Activated T-helper 1 cell treated with anti-CD3 and anti-CD28 coated beads, Interleukin-12 subunit alpha, Interleukin-12 subunit beta, Interleukin-2, Interleukin-4 antibody, amounts not matched to agents 30 ng/mL and 10 ng/mL and 1 ng/mL, durations not matched to agents 14 hours and 24 hours and 36 hours (primary cell): ENCODE data around the gene PDE1C. TPM values are rescaled to one million over a fixed set of nuclear protein-coding genes. Genes with fewer than 3 reads are reported as not detected.
"Not testable (repeated sequence)": the region's sequence is repeated elsewhere in the genome, so short reads cannot be mapped to it uniquely, and the experiment has no call there.

ENCODE experiments used
- DNase-seq: peaks from one replicate; pipeline ENCODE4 v3.0.0; 2021; ENCODE audit warnings: low spot score
- H3K27ac Mint-ChIP-seq: one replicate; pipeline ENCODE4 v1.8.0; 2021; ENCODE audit warnings: mild to moderate bottlenecking, mixed read lengths
- H3K27me3 Mint-ChIP-seq: one replicate; pipeline ENCODE4 v1.8.0; 2022; ENCODE audit warnings: mild to moderate bottlenecking, moderate library complexity, mixed read lengths; ENCODE audit not compliant: insufficient read depth
- H3K36me3 Mint-ChIP-seq: one replicate; pipeline ENCODE4 v1.8.0; 2021; ENCODE audit warnings: low read depth, mixed read lengths
- H3K4me1 Mint-ChIP-seq: one replicate; pipeline ENCODE4 v1.8.0; 2021; ENCODE audit warnings: low read depth, mixed read lengths
- H3K4me3 Mint-ChIP-seq: one replicate; pipeline ENCODE4 v1.8.0; 2021; ENCODE audit warnings: mild to moderate bottlenecking, moderate library complexity, mixed read lengths
- H3K9me3 Mint-ChIP-seq: one replicate; pipeline ENCODE4 v1.8.0; 2021; ENCODE audit warnings: mixed read lengths
- intact Hi-C: fragments of 100-400 bp; cut with micrococcal nuclease; formaldehyde crosslinking; loops from one replicate; pipeline ENCODE4 v1.15.1; 2024
- total RNA-seq: library from RNA; stranded (reverse); gene quantifications from 2 replicates; pipeline ENCODE4 v1.2.3, GENCODE V29; 2022

The PDE1C gene
- total RNA-seq, 1 donor from 2014 or later, result not detected

- Mint-ChIP-seq H3K4me1 (no peaks in the 10 kb centered on the region), H3K9me3 (no peaks in the 10 kb centered on the region), H3K4me3 (no peak overlapping the region), H3K27ac (no peak overlapping the region), H3K36me3 (no peaks in the 10 kb centered on the region), H3K27me3 (no peaks in the 10 kb centered on the region)
- intact Hi-C loops, result no loop called here
- DNase-seq, result no peak
These were observed 220.1 kb downstream of the PDE1C start for GRCh38 chr7:31850066-31850465.

- peaks cover 3% of the 10 kb centered on the region for H3K9me3 Mint-ChIP-seq
- H3K27me3 Mint-ChIP-seq, result no peaks in the 10 kb centered on the region
- no peaks in the 10 kb centered on the region for H3K4me1 Mint-ChIP-seq
- no peak overlapping the region for H3K4me3 Mint-ChIP-seq
- no peak for DNase-seq
- H3K36me3 Mint-ChIP-seq, result no peaks in the 10 kb centered on the region
- H3K27ac Mint-ChIP-seq, result no peak overlapping the region
- intact Hi-C loops, result no loop called here
These were observed 234.7 kb downstream of the PDE1C start for GRCh38 chr7:31835471-31835870.

GRCh38 chr7:31833625-31834024 lies 236.6 kb downstream of the PDE1C start:
- H3K27me3 Mint-ChIP-seq, intact Hi-C loops, H3K27ac Mint-ChIP-seq, H3K9me3 Mint-ChIP-seq, DNase-seq, H3K36me3 Mint-ChIP-seq, H3K4me3 Mint-ChIP-seq, H3K4me1 Mint-ChIP-seq: not testable (repeated sequence)

GRCh38 chr7:31828520-31828919 lies 241.7 kb downstream of the PDE1C start:
- H3K4me3 Mint-ChIP-seq, result no peak overlapping the region
- intact Hi-C loops, result no loop called here
- H3K27ac Mint-ChIP-seq, result no peak overlapping the region
- no peaks in the 10 kb centered on the region for H3K4me1 Mint-ChIP-seq
- no peaks in the 10 kb centered on the region for H3K27me3 Mint-ChIP-seq
- H3K36me3 Mint-ChIP-seq, result no peaks in the 10 kb centered on the region
- no peak for DNase-seq
- H3K9me3 Mint-ChIP-seq, result no peaks in the 10 kb centered on the region

GRCh38 chr7:31825576-31825975 lies 244.6 kb downstream of the PDE1C start:
- no peak overlapping the region for H3K4me3 Mint-ChIP-seq
- H3K27me3 Mint-ChIP-seq, result no peaks in the 10 kb centered on the region
- H3K4me1 Mint-ChIP-seq, result no peaks in the 10 kb centered on the region
- H3K9me3 Mint-ChIP-seq, result no peaks in the 10 kb centered on the region
- DNase-seq, result no peak
- H3K36me3 Mint-ChIP-seq, result no peaks in the 10 kb centered on the region
- intact Hi-C loops, result no loop called here
- H3K27ac Mint-ChIP-seq, result no peak overlapping the region

- Mint-ChIP-seq H3K27me3 (no peaks in the 10 kb centered on the region), H3K9me3 (no peaks in the 10 kb centered on the region), H3K4me3 (no peak overlapping the region), H3K36me3 (no peaks in the 10 kb centered on the region), H3K27ac (no peak overlapping the region), H3K4me1 (no peaks in the 10 kb centered on the region)
- DNase-seq, result no peak
- intact Hi-C loops, result no loop called here
These were observed 251.2 kb downstream of the PDE1C start for GRCh38 chr7:31819031-31819430.

- no peak for DNase-seq
- Mint-ChIP-seq H3K4me3 (no peak overlapping the region), H3K9me3 (no peaks in the 10 kb centered on the region), H3K4me1 (no peaks in the 10 kb centered on the region), H3K36me3 (no peaks in the 10 kb centered on the region), H3K27ac (no peak overlapping the region), H3K27me3 (no peaks in the 10 kb centered on the region)
- intact Hi-C loops, result no loop called here
These were observed 253.4 kb downstream of the PDE1C start for GRCh38 chr7:31816810-31817209.

GRCh38 chr7:31815796-31816195 lies 254.4 kb downstream of the PDE1C start:
- H3K9me3 Mint-ChIP-seq, result no peaks in the 10 kb centered on the region
- no peaks in the 10 kb centered on the region for H3K36me3 Mint-ChIP-seq
- no peak for DNase-seq
- intact Hi-C loops, result no loop called here
- H3K4me3 Mint-ChIP-seq, result no peak overlapping the region
- H3K27me3 Mint-ChIP-seq, result no peaks in the 10 kb centered on the region
- no peak overlapping the region for H3K27ac Mint-ChIP-seq
- H3K4me1 Mint-ChIP-seq, result no peaks in the 10 kb centered on the region

- Mint-ChIP-seq H3K27ac (no peak overlapping the region), H3K36me3 (no peaks in the 10 kb centered on the region), H3K9me3 (no peaks in the 10 kb centered on the region), H3K4me3 (no peak overlapping the region), H3K27me3 (no peaks in the 10 kb centered on the region), H3K4me1 (no peaks in the 10 kb centered on the region)
- intact Hi-C loops, result no loop called here
- DNase-seq, result no peak
These were observed 256.0 kb downstream of the PDE1C start for GRCh38 chr7:31814187-31814586.

- no peaks in the 10 kb centered on the region for H3K27me3 Mint-ChIP-seq
- H3K27ac Mint-ChIP-seq, result no peak overlapping the region
These were observed 258.4 kb downstream of the PDE1C start for GRCh38 chr7:31811650-31812461.

GRCh38 chr7:31805209-31805818 lies 264.9 kb downstream of the PDE1C start:
- intact Hi-C loops, result loop anchor here (10.0 kb wide), 1 partner anchor 89 kb away; no protein-coding TSS in a partner anchor
- no peaks in the 10 kb centered on the region for H3K36me3 Mint-ChIP-seq
- H3K27ac Mint-ChIP-seq, result no peak overlapping the region
- H3K9me3 Mint-ChIP-seq, result peaks cover 5% of the 10 kb centered on the region
- H3K27me3 Mint-ChIP-seq, result no peaks in the 10 kb centered on the region
- H3K4me1 Mint-ChIP-seq, result no peaks in the 10 kb centered on the region
- H3K4me3 Mint-ChIP-seq, result no peak overlapping the region
- no peak for DNase-seq

More at GRCh38 chr7:31811650-31812461, 258.4 kb downstream of the PDE1C start:
- no peaks in the 10 kb centered on the region for H3K4me1 Mint-ChIP-seq
- intact Hi-C loops, result no loop called here
- H3K36me3 Mint-ChIP-seq, result no peaks in the 10 kb centered on the region
- no peaks in the 10 kb centered on the region for H3K9me3 Mint-ChIP-seq
- DNase-seq, result no peak
- H3K4me3 Mint-ChIP-seq, result no peak overlapping the region

- Mint-ChIP-seq H3K27me3 (no peaks in the 10 kb centered on the region), H3K36me3 (no peaks in the 10 kb centered on the region), H3K27ac (no peak overlapping the region), H3K4me1 (no peaks in the 10 kb centered on the region), H3K4me3 (no peak overlapping the region), H3K9me3 (no peaks in the 10 kb centered on the region)
- intact Hi-C loops, result no loop called here
- no peak for DNase-seq
These were observed 273.8 kb downstream of the PDE1C start for GRCh38 chr7:31796375-31796774.

GRCh38 chr7:31794851-31795344 lies 275.3 kb downstream of the PDE1C start:
- no peaks in the 10 kb centered on the region for H3K4me1 Mint-ChIP-seq
- no peak overlapping the region for H3K4me3 Mint-ChIP-seq
- H3K27me3 Mint-ChIP-seq, result no peaks in the 10 kb centered on the region
- intact Hi-C loops, result no loop called here
- DNase-seq, result no peak
- no peak overlapping the region for H3K27ac Mint-ChIP-seq
- no peaks in the 10 kb centered on the region for H3K9me3 Mint-ChIP-seq
- H3K36me3 Mint-ChIP-seq, result no peaks in the 10 kb centered on the region
